DND-41 (cell line): ENCODE measurements around the gene SZRD1.

Experiments
- EZH2 ChIP-seq: IDR thresholded peaks from 3 replicates; pipeline ENCODE4 v1.6.1; 2012; ENCODE audit warnings: borderline replicate concordance, low read depth, mild to moderate bottlenecking, moderate library complexity, low read length, inconsistent platforms; ENCODE audit not compliant: severe bottlenecking
- TF ChIP-seq, protein P1 (sequence below): IDR thresholded peaks from 2 replicates; pipeline ENCODE4 v1.5.1; 2012; ENCODE audit warnings: borderline replicate concordance, low read length, moderate library complexity, mild to moderate bottlenecking; ENCODE audit not compliant: poor library complexity, severe bottlenecking; ENCODE audit errors: extremely low read depth

DNA sequence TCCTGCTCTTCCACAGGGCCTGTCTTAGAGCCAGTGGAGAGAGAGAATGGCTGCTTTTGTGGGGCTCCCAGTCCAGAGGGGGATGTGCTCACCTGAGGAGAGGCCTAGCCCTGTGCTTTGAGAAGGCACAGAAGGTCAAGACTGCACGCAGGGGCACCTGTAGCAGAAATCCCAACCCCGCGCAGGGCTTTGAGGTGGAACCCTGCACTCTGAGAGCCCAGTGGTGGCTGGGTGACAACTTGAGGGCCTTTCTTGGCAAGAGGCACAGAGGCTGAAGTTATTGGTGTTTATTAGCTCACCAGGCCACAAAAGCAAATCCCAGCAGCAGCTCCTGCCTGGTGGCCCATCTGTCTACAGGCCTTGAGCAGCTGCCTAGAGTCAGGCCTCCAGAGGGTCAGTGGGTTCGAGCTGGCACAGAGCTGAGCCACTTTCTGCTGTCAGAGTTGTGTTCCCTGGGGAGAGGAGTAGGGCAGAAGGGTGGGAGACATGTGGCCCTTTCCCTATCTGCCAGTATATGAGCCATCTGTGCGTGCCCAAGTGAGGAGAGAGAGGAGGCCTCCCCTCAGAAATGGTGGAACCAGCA, 31.4 kb downstream of the SZRD1 start:
- TF ChIP-seq, protein P1, sequence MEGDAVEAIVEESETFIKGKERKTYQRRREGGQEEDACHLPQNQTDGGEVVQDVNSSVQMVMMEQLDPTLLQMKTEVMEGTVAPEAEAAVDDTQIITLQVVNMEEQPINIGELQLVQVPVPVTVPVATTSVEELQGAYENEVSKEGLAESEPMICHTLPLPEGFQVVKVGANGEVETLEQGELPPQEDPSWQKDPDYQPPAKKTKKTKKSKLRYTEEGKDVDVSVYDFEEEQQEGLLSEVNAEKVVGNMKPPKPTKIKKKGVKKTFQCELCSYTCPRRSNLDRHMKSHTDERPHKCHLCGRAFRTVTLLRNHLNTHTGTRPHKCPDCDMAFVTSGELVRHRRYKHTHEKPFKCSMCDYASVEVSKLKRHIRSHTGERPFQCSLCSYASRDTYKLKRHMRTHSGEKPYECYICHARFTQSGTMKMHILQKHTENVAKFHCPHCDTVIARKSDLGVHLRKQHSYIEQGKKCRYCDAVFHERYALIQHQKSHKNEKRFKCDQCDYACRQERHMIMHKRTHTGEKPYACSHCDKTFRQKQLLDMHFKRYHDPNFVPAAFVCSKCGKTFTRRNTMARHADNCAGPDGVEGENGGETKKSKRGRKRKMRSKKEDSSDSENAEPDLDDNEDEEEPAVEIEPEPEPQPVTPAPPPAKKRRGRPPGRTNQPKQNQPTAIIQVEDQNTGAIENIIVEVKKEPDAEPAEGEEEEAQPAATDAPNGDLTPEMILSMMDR: no peak
- TF ChIP-seq EZH2: no peak
